ENCODE data around the gene MEGF11.

DNA sequence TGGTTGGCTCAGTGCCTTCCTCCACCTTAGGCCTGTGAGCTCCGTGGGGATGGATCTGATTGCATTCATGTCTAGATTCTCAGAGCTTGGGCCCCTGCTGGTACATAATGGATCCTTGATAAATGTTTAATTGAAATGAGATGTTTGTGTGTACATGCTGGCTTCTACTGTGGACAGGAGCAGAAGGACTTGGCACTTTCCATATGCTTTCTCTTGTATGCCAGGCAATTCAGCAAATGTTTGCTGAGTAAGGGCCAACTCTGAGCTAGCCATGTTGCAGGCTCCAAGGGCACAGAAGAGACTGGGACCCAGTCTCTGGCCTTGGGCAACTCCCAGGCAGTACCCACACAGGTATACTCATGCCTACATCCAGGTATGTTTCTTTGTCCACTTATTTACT, 317.3 kb downstream of the MEGF11 start:
- TF ChIP-seq, protein P1, sequence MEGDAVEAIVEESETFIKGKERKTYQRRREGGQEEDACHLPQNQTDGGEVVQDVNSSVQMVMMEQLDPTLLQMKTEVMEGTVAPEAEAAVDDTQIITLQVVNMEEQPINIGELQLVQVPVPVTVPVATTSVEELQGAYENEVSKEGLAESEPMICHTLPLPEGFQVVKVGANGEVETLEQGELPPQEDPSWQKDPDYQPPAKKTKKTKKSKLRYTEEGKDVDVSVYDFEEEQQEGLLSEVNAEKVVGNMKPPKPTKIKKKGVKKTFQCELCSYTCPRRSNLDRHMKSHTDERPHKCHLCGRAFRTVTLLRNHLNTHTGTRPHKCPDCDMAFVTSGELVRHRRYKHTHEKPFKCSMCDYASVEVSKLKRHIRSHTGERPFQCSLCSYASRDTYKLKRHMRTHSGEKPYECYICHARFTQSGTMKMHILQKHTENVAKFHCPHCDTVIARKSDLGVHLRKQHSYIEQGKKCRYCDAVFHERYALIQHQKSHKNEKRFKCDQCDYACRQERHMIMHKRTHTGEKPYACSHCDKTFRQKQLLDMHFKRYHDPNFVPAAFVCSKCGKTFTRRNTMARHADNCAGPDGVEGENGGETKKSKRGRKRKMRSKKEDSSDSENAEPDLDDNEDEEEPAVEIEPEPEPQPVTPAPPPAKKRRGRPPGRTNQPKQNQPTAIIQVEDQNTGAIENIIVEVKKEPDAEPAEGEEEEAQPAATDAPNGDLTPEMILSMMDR (IDR thresholded peaks at IDR 0.05; ENCODE audit: insufficient read depth, low read length) = no peak
- TF ChIP-seq GABPA (IDR thresholded peaks at IDR 0.05; ENCODE audit: low read depth) = no peak
- TF ChIP-seq POLR2AphosphoS5 (IDR thresholded peaks at IDR 0.05; ENCODE audit: low read depth) = no peak
